ENCODE measurements around the gene PRDM16.

The PRDM16 gene

GRCh38 chr1:3426956-3427535, 358.0 kb downstream of the PRDM16 start (continued):
- TF ChIP-seq, protein P1, sequence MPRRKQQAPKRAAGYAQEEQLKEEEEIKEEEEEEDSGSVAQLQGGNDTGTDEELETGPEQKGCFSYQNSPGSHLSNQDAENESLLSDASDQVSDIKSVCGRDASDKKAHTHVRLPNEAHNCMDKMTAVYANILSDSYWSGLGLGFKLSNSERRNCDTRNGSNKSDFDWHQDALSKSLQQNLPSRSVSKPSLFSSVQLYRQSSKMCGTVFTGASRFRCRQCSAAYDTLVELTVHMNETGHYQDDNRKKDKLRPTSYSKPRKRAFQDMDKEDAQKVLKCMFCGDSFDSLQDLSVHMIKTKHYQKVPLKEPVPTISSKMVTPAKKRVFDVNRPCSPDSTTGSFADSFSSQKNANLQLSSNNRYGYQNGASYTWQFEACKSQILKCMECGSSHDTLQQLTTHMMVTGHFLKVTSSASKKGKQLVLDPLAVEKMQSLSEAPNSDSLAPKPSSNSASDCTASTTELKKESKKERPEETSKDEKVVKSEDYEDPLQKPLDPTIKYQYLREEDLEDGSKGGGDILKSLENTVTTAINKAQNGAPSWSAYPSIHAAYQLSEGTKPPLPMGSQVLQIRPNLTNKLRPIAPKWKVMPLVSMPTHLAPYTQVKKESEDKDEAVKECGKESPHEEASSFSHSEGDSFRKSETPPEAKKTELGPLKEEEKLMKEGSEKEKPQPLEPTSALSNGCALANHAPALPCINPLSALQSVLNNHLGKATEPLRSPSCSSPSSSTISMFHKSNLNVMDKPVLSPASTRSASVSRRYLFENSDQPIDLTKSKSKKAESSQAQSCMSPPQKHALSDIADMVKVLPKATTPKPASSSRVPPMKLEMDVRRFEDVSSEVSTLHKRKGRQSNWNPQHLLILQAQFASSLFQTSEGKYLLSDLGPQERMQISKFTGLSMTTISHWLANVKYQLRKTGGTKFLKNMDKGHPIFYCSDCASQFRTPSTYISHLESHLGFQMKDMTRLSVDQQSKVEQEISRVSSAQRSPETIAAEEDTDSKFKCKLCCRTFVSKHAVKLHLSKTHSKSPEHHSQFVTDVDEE (CRISPR knock-in tag; IDR thresholded peaks at IDR 0.05) = no peak
- TF ChIP-seq ISL1 (CRISPR knock-in tag; IDR thresholded peaks at IDR 0.05) (no peak), POU6F1 (CRISPR knock-in tag; IDR thresholded peaks at IDR 0.05; ENCODE audit: borderline replicate concordance, low read depth) (no peak), ZNF70 (CRISPR knock-in tag; IDR thresholded peaks at IDR 0.05) (no peak), ESRRG (CRISPR knock-in tag; IDR thresholded peaks at IDR 0.05) (no peak), ZNF8 (CRISPR knock-in tag; IDR thresholded peaks at IDR 0.05) (no peak), ZC3H10 (CRISPR knock-in tag; IDR thresholded peaks at IDR 0.05) (no peak), RARB (CRISPR knock-in tag; IDR thresholded peaks at IDR 0.05) (no peak), ZNF565 (CRISPR knock-in tag; conservative IDR thresholded peaks at IDR 0.05; ENCODE audit: low read depth) (no peak)

DNA sequence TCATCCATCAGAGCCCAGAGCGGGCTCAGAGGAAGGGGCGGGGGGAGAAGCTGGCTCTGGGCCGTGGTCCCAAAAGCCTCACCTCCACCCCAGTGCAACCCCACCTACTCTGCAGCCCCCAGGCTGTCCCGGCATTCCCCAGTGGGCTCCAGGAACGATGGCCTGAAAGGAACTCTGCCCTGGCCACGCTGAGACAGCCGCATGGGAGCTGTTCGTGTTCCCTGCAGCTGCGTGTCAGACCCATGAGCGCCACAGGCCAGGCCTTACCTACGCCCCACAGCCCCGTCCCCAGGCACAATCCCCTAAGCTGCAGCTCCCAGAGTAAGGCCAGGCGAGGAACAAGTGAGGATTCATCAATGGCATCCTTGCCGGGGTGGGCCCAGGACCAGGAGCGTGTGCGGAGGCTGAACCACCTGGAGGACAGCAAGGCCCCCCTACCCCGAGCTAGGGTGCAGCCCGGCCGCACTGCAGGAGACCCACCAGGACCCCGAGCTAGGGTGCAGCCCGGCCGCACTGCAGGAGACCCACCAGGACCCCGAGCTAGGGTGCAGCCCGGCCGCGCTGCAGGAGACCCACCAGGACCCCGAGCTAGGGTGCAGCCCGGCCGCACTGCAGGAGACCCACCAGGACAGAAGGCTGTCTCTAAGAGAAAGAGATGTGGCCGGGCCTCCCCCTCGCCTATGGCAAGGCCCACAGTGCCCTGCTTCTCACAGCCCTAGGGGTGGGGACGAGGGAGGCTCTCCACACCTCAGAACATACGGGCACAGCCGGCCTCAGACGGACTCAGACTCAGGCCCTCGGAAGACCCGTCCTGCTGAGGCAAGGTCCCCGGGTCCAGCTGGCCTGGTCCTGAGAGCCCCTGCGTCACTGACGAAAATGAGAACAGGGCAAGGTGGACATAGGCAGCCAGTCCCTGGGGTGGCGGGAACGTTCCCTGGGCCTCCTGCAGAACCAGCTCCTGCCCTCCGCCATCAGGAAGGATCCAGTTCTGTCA, 359.0 kb downstream of the PRDM16 start:
- TF ChIP-seq TOX (CRISPR knock-in tag; IDR thresholded peaks at IDR 0.05; ENCODE audit: borderline replicate concordance) = no peak
- no peak for TF ChIP-seq ZNF8 (CRISPR knock-in tag; IDR thresholded peaks at IDR 0.05)
- no peak for TF ChIP-seq ZFP3 (CRISPR knock-in tag; IDR thresholded peaks at IDR 0.05)
- no peak for TF ChIP-seq ZC3H10 (CRISPR knock-in tag; IDR thresholded peaks at IDR 0.05)
- no peak for TF ChIP-seq TCF4 (CRISPR knock-in tag; IDR thresholded peaks at IDR 0.05; ENCODE audit: borderline replicate concordance)
- no peak for TF ChIP-seq BACH2 (CRISPR knock-in tag; IDR thresholded peaks at IDR 0.05; ENCODE audit: borderline replicate concordance)
- no peak for ATAC-seq

DNA sequence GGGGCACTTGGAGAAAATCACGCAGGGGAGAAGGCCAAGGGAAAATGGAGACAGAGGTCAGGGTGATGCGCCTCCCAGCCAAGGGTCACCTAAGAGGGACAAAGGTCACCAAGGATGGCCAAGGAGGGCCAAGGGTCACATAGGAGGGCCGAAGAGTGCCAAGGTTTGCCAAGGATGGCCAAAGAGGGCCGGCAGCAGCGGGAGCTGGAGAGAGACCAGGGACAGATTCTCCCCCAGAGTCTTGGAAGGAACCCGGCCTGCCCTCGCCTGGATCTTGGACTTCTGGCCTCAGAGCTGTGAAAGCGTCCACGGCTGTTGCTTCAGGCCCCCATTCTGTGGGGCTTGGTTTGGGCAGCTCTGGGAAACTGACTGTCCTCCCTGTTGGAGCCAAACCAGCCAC, 359.9 kb downstream of the PRDM16 start:
- TF ChIP-seq ZNF8 (CRISPR knock-in tag; IDR thresholded peaks at IDR 0.05) (no peak), CSDC2 (CRISPR knock-in tag; IDR thresholded peaks at IDR 0.05) (no peak), PATZ1 (CRISPR knock-in tag; IDR thresholded peaks at IDR 0.05; ENCODE audit: borderline replicate concordance) (no peak), ZNF565 (CRISPR knock-in tag; conservative IDR thresholded peaks at IDR 0.05; ENCODE audit: low read depth) (no peak), ISL1 (CRISPR knock-in tag; IDR thresholded peaks at IDR 0.05) (no peak), TCF4 (CRISPR knock-in tag; IDR thresholded peaks at IDR 0.05; ENCODE audit: borderline replicate concordance) (no peak), PPARA (CRISPR knock-in tag; IDR thresholded peaks at IDR 0.05; ENCODE audit: borderline replicate concordance) (no peak), ZFP30 (CRISPR knock-in tag; IDR thresholded peaks at IDR 0.05) (no peak), TOX (CRISPR knock-in tag; IDR thresholded peaks at IDR 0.05; ENCODE audit: borderline replicate concordance) (no peak), ARNTL (CRISPR knock-in tag; IDR thresholded peaks at IDR 0.05; ENCODE audit: borderline replicate concordance, low read depth) (no peak), ESRRG (CRISPR knock-in tag; IDR thresholded peaks at IDR 0.05) (no peak), SNAI2 (CRISPR knock-in tag; IDR thresholded peaks at IDR 0.05) (no peak), ZC3H10 (CRISPR knock-in tag; IDR thresholded peaks at IDR 0.05) (no peak), GLIS3 (CRISPR knock-in tag; IDR thresholded peaks at IDR 0.05) (no peak), ZNF70 (CRISPR knock-in tag; IDR thresholded peaks at IDR 0.05) (no peak), OSR1 (CRISPR knock-in tag; IDR thresholded peaks at IDR 0.05) (no peak)
- TF ChIP-seq, protein P2, sequence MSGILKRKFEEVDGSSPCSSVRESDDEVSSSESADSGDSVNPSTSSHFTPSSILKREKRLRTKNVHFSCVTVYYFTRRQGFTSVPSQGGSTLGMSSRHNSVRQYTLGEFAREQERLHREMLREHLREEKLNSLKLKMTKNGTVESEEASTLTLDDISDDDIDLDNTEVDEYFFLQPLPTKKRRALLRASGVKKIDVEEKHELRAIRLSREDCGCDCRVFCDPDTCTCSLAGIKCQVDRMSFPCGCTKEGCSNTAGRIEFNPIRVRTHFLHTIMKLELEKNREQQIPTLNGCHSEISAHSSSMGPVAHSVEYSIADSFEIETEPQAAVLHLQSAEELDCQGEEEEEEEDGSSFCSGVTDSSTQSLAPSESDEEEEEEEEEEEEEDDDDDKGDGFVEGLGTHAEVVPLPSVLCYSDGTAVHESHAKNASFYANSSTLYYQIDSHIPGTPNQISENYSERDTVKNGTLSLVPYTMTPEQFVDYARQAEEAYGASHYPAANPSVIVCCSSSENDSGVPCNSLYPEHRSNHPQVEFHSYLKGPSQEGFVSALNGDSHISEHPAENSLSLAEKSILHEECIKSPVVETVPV (CRISPR knock-in tag; IDR thresholded peaks at IDR 0.05) = no peak

More for the DNA sequence above, 359.9 kb downstream of the PRDM16 start:
- ATAC-seq = no peak
